Bronchial epithelial cell (primary cell): Measurements from ENCODE around the gene MMP21. TPM values are rescaled to one million over a fixed set of nuclear protein-coding genes. Genes with fewer than 3 reads are reported as not detected.

Source experiments
- DNase-seq: peaks from one replicate; pipeline ENCODE4 v3.0.0-alpha.2; 2010; ENCODE audit warnings: low read depth
- FAIRE-seq: peaks from 2 replicates; lab custom pipeline; 2011; peaks lifted over from hg19 to GRCh38; lab: Jason Lieb, UNC
- H3K27me3 ChIP-seq: 2 replicates; pipeline ENCODE4 v1.5.1; 2011; ENCODE audit warnings: low read length; ENCODE audit not compliant: control insufficient read depth, insufficient read depth
- H3K36me3 ChIP-seq: 2 replicates; pipeline ENCODE4 v1.5.1; 2011; ENCODE audit warnings: low read length; ENCODE audit not compliant: control insufficient read depth, insufficient read depth
- H3K4me3 ChIP-seq: 2 replicates; pipeline ENCODE4 v1.5.1; 2011; ENCODE audit warnings: mild to moderate bottlenecking, low read depth, low read length, control low read depth
- CTCF ChIP-seq: IDR thresholded peaks from 2 replicates; pipeline ENCODE4 v1.5.1; 2011; ENCODE audit warnings: mild to moderate bottlenecking, moderate library complexity, low read length, control low read depth, inconsistent platforms; ENCODE audit not compliant: insufficient read depth, severe bottlenecking
- total RNA-seq: library from RNA; depleted of rRNA; stranded (reverse); fragments of >200 nt; gene quantifications from 2 replicates; pipeline ENCODE4 v1.2.1, GENCODE V29; 2014

The MMP21 gene
- total RNA-seq, 1 donor from 2014 or later = not detected

DNA sequence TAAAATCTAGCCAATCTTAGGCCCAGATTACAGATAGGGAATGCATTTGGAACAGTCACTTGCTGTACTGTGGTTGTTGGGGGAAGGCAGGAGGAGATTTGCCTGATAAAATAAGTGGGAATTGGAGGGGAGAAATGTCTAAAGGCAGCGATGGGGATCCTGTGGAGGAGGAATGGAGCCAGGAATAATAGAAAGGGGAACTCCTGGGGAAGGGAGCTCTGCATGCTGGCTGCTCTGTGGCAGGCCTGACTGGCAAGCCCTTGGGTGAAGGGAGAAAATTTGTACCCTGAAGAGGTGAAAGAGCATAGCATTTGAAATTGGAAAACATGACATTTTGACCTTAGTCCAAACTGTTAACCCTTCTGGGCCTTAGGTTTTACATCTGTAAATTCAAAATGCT is 13.7 kb downstream of the MMP21 start:
- Histone ChIP-seq H3K27me3 (no peaks in the 10 kb centered on the region), H3K36me3 (peaks cover 13% of the 10 kb centered on the region), H3K4me3 (no peak overlapping the region)
- DNase-seq (no peak), FAIRE-seq (no peak)
- no peak for TF ChIP-seq CTCF

- peaks cover 9% of the 10 kb centered on the region for H3K36me3 ChIP-seq
- TF ChIP-seq CTCF = no peak
These were observed 17.9 kb downstream of the MMP21 start for GRCh38 chr10:125757742-125758141.

GRCh38 chr10:125756853-125757487 is 18.7 kb downstream of the MMP21 start:
- FAIRE-seq (no peak), DNase-seq (no peak)

More at GRCh38 chr10:125757742-125758141, 17.9 kb downstream of the MMP21 start:
- no peaks in the 10 kb centered on the region for H3K27me3 ChIP-seq
- FAIRE-seq (no peak), DNase-seq (no peak)
- no peak overlapping the region for H3K4me3 ChIP-seq

DNA sequence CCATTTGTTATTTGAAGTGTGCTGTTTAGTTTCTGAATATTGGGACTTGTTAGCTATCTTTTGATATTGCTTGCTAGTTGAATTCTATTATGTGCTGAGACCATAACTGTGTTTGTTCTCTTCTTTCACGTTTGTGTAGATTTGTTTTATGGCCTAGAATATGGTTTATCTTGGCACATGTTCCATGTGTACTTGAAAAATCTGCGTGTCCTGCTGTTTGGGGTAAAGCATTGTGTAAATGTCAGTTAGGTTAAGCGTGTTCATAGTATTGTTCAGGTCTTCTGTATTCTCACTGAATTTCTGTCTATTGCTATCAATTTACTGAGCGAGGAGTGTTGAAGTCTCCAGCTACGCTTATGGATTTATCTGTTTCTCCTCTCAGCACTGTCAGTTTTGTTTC is 19.4 kb downstream of the MMP21 start:
- H3K4me3 ChIP-seq = no peak overlapping the region
- FAIRE-seq (no peak), DNase-seq (no peak)
- H3K36me3 ChIP-seq = peaks cover 11% of the 10 kb centered on the region
- no peak for TF ChIP-seq CTCF
- no peaks in the 10 kb centered on the region for H3K27me3 ChIP-seq

More at GRCh38 chr10:125756853-125757487, 18.7 kb downstream of the MMP21 start:
- Histone ChIP-seq H3K36me3 (peaks cover 9% of the 10 kb centered on the region), H3K27me3 (no peaks in the 10 kb centered on the region), H3K4me3 (no peak overlapping the region)
- no peak for TF ChIP-seq CTCF

DNA sequence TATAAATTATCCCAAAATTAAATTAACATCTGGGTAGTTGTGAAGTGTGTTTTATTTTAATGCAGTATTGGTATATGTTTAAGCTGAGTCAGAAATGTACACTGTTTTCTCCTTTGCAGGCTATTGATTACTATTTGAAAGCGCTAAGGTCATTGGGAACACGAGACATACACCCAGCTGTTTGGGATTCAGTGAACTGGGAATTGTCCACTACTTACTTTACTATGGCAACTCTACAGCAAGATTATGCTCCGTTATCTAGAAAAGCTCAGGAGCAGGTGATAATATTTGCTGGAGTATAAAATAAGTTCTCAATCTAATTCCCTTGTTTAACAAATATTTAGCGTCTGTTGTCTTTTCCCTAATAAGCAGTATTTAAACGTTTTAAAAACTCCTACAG is 28.2 kb downstream of the MMP21 start:
- peaks cover 7% of the 10 kb centered on the region for H3K36me3 ChIP-seq
- H3K4me3 ChIP-seq = no peak overlapping the region
- H3K27me3 ChIP-seq = no peaks in the 10 kb centered on the region
- TF ChIP-seq CTCF = no peak
- no peak for FAIRE-seq
- no peak for DNase-seq

GRCh38 chr10:125744909-125745308 is 30.7 kb downstream of the MMP21 start:
- no peak for FAIRE-seq
- no peak for TF ChIP-seq CTCF
- peaks cover 4% of the 10 kb centered on the region for H3K36me3 ChIP-seq

More at GRCh38 chr10:125744909-125745308, 30.7 kb downstream of the MMP21 start:
- Histone ChIP-seq H3K4me3 (no peak overlapping the region), H3K27me3 (no peaks in the 10 kb centered on the region)
- DNase-seq = no peak
